Naive thymus-derived CD4-positive, alpha-beta T cell (primary cell): ENCODE data around the gene PPP4R2. TPM values are rescaled to one million over a fixed set of nuclear protein-coding genes. Genes with fewer than 3 reads are reported as not detected.

Source experiments
- ATAC-seq: fragments of 150-1000 bp; cut with Tn5 transposase; 2 replicates; pipeline ENCODE4 v1.10.0; 2021; ENCODE audit warnings: mild to moderate bottlenecking, moderate library complexity
- CTCF ChIA-PET: fragments of 350-600 bp; sonication (Branson Sonifier 250); formaldehyde crosslinking; loops from one replicate; lab custom pipeline; 2021; ENCODE audit warnings: antibody characterized with exemption; lab: Charles Lee
- POLR2A ChIA-PET: fragments of 350-600 bp; sonication (Branson Sonifier 250); formaldehyde crosslinking; loops from one replicate; lab custom pipeline; 2021; ENCODE audit warnings: antibody characterized with exemption, inconsistent platforms; lab: Charles Lee
- DNase-seq, 9 donors: peaks; one replicate each; pipeline versions ENCODE4 v3.0.0 to v3.0.0-alpha.2; 2020 to 2022; ENCODE audit warnings: mixed read lengths in 1 of 9
- H3K27ac ChIP-seq: one replicate; pipeline ENCODE4 v1.7.0; 2013; ENCODE audit warnings: mild to moderate bottlenecking, low read depth, low read length, moderate library complexity
- H3K27me3 ChIP-seq, 2 donors: one replicate each; pipeline ENCODE4 v1.7.0; 2013; ENCODE audit warnings: low read length in 2 of 2, mild to moderate bottlenecking in 2 of 2, moderate library complexity in 2 of 2; ENCODE audit not compliant: control insufficient read depth in 2 of 2, insufficient read depth in 2 of 2
- H3K36me3 ChIP-seq, 3 experiments: 1 replicate in 2 of 3; 2 replicates in 1 of 3; pipeline ENCODE4 v1.7.0; 2013; ENCODE audit warnings: low read length in 3 of 3, mild to moderate bottlenecking in 3 of 3, moderate library complexity in 1 of 3; ENCODE audit not compliant: insufficient read depth in 3 of 3, control insufficient read depth in 2 of 3
- H3K4me1 ChIP-seq, 2 donors: one replicate each; pipeline ENCODE4 v1.7.0; 2013; ENCODE audit warnings: low read length in 2 of 2, mild to moderate bottlenecking in 2 of 2, moderate library complexity in 1 of 2; ENCODE audit not compliant: control insufficient read depth in 2 of 2, insufficient read depth in 2 of 2
- H3K4me3 ChIP-seq: 2 replicates; pipeline ENCODE4 v1.7.0; 2013; ENCODE audit warnings: mild to moderate bottlenecking, low read length
- H3K9me3 ChIP-seq, 3 experiments: 1 replicate in 2 of 3; 2 replicates in 1 of 3; pipeline ENCODE4 v1.7.0; 2013; ENCODE audit warnings: low read length in 3 of 3; ENCODE audit not compliant: control insufficient read depth in 2 of 3
- H3K27ac Mint-ChIP-seq, 9 donors: one replicate each; pipeline ENCODE4 v1.8.0; 2020 to 2022; ENCODE audit warnings: mixed read lengths in 9 of 9, mild to moderate bottlenecking in 8 of 9, moderate library complexity in 5 of 9, inconsistent platforms in 2 of 9
- H3K27me3 Mint-ChIP-seq, 5 donors: one replicate each; pipeline ENCODE4 v1.8.0; 2021 to 2022; ENCODE audit warnings: mixed read lengths in 5 of 5, mild to moderate bottlenecking in 1 of 5
- H3K36me3 Mint-ChIP-seq, 5 donors: one replicate each; pipeline ENCODE4 v1.8.0; 2020 to 2022; ENCODE audit warnings: mixed read lengths in 5 of 5, mild to moderate bottlenecking in 3 of 5, inconsistent platforms in 1 of 5
- H3K4me1 Mint-ChIP-seq, 7 donors: one replicate each; pipeline ENCODE4 v1.8.0; 2020 to 2022; ENCODE audit warnings: mixed read lengths in 7 of 7, mild to moderate bottlenecking in 3 of 7, inconsistent platforms in 1 of 7
- H3K4me3 Mint-ChIP-seq, 10 donors: one replicate each; pipeline ENCODE4 v1.8.0; 2020 to 2022; ENCODE audit warnings: mild to moderate bottlenecking in 10 of 10, mixed read lengths in 10 of 10, moderate library complexity in 6 of 10, inconsistent platforms in 2 of 10
- H3K9me3 Mint-ChIP-seq, 11 donors: one replicate each; pipeline ENCODE4 v1.8.0; 2020 to 2022; ENCODE audit warnings: mixed read lengths in 11 of 11, mild to moderate bottlenecking in 4 of 11, inconsistent platforms in 1 of 11, moderate library complexity in 1 of 11
- intact Hi-C, 2 donors: fragments of 100-400 bp; cut with micrococcal nuclease; formaldehyde crosslinking; loops; one replicate each; pipeline ENCODE4 v1.15.1; 2023
- polyA plus RNA-seq, 2 donors: library from polyadenylated mRNA; unstranded; fragments of 300-500 nt; fragmentation: Illumina TruSeq; gene quantifications; one replicate each; pipeline ENCODE4 v1.2.3, GENCODE V29; 2021
- total RNA-seq, 6 experiments: library from RNA in 5 of 6; stranded (reverse) in 5 of 6; gene quantifications; 1 replicate in 5 of 6; 2 replicates in 1 of 6; pipeline ENCODE4 v1.2.3 and lab custom pipeline; 2021 to 2026

Gene PPP4R2
- total and polyA plus RNA-seq, 7 experiments from 2014 or later, result 35.0 to 87.0 (median 61.0) TPM

DNA sequence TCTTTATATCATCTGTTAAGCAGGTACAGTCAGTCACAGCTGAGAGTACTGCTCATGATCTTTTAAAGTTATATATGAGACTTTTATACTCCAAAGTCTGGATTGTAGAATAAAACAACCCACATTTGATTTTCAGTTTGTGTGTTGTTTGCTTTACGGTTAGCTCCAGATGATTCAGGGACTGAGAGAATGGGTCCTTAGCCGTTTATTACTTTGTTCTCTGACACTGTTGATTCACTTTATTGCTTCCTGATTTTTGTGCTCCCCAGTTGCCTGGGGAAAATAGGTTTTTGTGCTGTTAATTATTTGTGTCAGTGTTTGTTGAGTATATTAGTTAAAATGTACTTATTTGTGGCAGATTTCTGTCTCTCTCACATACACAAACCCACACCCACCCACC lies 56.2 kb downstream of the PPP4R2 start:
- no peaks in the 10 kb centered on the region for H3K27me3 ChIP-seq
- H3K36me3 ChIP-seq, result peaks cover 0 to 5% (median 0%) of the 10 kb centered on the region in 3 experiments
- DNase-seq (no peak), ATAC-seq (no peak)
- no peaks in the 10 kb centered on the region for H3K4me1 ChIP-seq
- Mint-ChIP-seq H3K9me3 (no peaks in the 10 kb centered on the region), H3K36me3 (peaks cover 0 to 4% (median 0%) of the 10 kb centered on the region in 5 donors), H3K27me3 (no peaks in the 10 kb centered on the region), H3K4me1 (peaks cover 5 to 47% (median 33%) of the 10 kb centered on the region in 7 donors), H3K4me3 (no peak overlapping the region), H3K27ac (peak overlapping the region in 4 of 9 donors; percentile 46 to 76 (median 74))
- H3K27ac ChIP-seq, result no peak overlapping the region
- H3K4me3 ChIP-seq, result no peak overlapping the region
- intact Hi-C loops, result loop anchor here in 1 of 2 donors (10.0 kb wide), 1 partner anchor 388 kb away; no protein-coding TSS in a partner anchor
- POLR2A ChIA-PET, result no interaction called here
- no peaks in the 10 kb centered on the region for H3K9me3 ChIP-seq
- CTCF ChIA-PET, result interaction anchor here (0.6 to 1.1 kb wide), 2 partner anchors 230 to 1873 kb away, joined by 3 read pairs; no protein-coding TSS in a partner anchor

DNA sequence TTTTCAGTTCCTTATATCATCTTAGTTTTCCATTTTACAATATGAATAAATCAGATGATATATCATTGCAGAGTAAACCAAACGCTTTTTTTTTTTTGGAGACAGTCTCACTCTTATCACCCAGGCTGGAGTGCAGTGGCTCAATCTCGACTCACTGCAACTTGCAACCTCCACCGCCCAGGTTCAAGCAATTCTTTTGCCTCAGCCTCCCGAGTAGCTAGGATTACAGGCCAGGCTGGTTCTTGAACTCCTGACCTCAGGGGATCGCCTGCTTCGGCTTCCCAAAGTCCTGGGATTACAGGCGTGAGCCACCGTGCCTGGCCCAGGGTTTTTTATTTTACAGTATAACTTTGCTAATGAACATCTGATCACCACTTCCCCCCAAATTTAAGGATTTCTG lies 59.0 kb downstream of the PPP4R2 start:
- Histone ChIP-seq H3K4me3 (no peak overlapping the region), H3K9me3 (no peaks in the 10 kb centered on the region), H3K4me1 (no peaks in the 10 kb centered on the region), H3K27ac (no peak overlapping the region), H3K27me3 (no peaks in the 10 kb centered on the region), H3K36me3 (peaks cover 0 to 5% (median 0%) of the 10 kb centered on the region in 3 experiments)
- intact Hi-C loops, result loop anchor here in 1 of 2 donors (10.0 kb wide), 1 partner anchor 391 kb away; no protein-coding TSS in a partner anchor
- Mint-ChIP-seq H3K9me3 (no peaks in the 10 kb centered on the region), H3K36me3 (peaks cover 0 to 11% (median 4%) of the 10 kb centered on the region in 5 donors), H3K27me3 (no peaks in the 10 kb centered on the region), H3K27ac (peak overlapping the region in 4 of 9 donors; percentile 17 to 43 (median 30)), H3K4me1 (peaks cover 8 to 36% (median 27%) of the 10 kb centered on the region in 7 donors), H3K4me3 (no peak overlapping the region)
- no peak for DNase-seq
- ATAC-seq, result no peak
- ChIA-PET POLR2A (no interaction called here), CTCF (interaction anchor here (0.6 to 4.7 kb wide), 10 partner anchors 16 to 204 kb away, joined by 3 to 46 read pairs (median 4); no protein-coding TSS in a partner anchor)

DNA sequence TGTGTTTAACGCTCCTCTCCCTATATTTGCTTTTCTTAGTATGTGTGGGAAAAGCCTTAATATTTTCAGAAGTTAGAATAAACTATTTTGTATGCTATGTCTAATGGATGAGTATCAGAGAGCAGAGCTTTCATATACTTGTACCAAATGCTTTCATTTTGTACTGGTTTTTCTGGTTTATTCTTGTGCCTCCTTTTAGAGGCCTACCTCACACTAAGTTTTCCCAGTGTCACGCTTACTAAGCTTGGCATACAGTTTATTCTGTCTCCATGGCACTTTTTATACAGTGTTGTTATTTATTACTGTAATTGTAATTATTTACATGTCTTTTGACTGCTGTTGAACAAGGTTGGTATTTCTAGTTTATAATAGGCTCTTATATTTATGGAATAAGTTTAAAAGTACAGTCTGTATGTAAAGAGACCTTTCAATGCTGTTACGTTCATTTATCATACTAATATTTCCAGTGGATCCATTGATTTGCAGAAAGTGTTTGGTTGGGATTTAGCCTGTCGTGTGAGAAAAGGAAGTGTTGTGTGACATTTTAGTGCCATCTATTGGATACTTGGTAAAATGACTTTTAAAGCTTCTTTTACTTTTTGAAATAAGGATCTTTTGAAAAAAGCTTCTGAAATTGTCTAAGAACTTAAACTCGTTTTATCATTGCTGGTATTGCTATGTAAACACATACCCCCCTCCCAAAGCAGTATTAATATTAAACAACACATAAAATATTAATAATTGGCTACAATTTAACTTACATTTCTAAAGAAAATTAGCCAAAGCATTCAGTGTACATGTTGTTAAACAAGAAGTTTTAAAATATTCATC lies 59.6 kb downstream of the PPP4R2 start:
- ChIA-PET CTCF (interaction anchor here (0.6 to 4.7 kb wide), 15 partner anchors 15 to 390 kb away, joined by 3 to 46 read pairs (median 4); no protein-coding TSS in a partner anchor), POLR2A (no interaction called here)
- Histone ChIP-seq H3K9me3 (no peaks in the 10 kb centered on the region), H3K36me3 (peaks cover 0 to under 1% (median 0%) of the 10 kb centered on the region in 3 experiments), H3K4me1 (no peaks in the 10 kb centered on the region), H3K27me3 (no peaks in the 10 kb centered on the region), H3K4me3 (no peak overlapping the region), H3K27ac (no peak overlapping the region)
- Mint-ChIP-seq H3K9me3 (no peaks in the 10 kb centered on the region), H3K36me3 (peaks cover 0 to 11% (median 4%) of the 10 kb centered on the region in 5 donors), H3K27ac (peak overlapping the region in 6 of 9 donors; percentile 14 to 46 (median 30)), H3K4me3 (no peak overlapping the region), H3K4me1 (peaks cover 8 to 30% (median 26%) of the 10 kb centered on the region in 7 donors), H3K27me3 (no peaks in the 10 kb centered on the region)
- ATAC-seq (peak; percentile 54), DNase-seq (peak in 6 of 9 donors; percentile 16 to 52 (median 26))
- intact Hi-C loops, result loop anchor here (1.0 to 10.0 kb wide), 5 partner anchors 59 to 391 kb away; partner anchors contain the start of gene PPP4R2 (in 1 of the 2)

DNA sequence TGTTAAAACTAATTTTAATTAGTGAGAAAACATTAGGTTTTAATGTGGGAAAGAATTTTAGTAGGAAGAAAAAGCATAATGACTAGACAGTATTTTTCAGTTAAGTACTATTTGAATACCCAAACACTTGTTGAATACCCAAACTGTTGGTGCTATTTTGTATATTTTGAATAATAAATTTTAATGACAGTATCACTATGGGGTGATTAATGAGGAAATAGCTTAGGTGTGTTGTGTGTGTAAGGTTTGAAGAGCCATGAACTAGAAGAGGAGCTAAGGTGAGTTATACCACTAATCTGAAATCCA lies 60.2 kb downstream of the PPP4R2 start:
- no peaks in the 10 kb centered on the region for H3K27me3 ChIP-seq
- no peak overlapping the region for H3K4me3 ChIP-seq
- ChIA-PET POLR2A (no interaction called here), CTCF (interaction anchor here (1.0 to 4.7 kb wide), 11 partner anchors 14 to 391 kb away, joined by 3 to 46 read pairs (median 5); no protein-coding TSS in a partner anchor)
- DNase-seq, result no peak
- no peaks in the 10 kb centered on the region for H3K9me3 ChIP-seq
- Mint-ChIP-seq H3K9me3 (no peaks in the 10 kb centered on the region), H3K27ac (peak overlapping the region in 2 of 9 donors; percentile 17 to 51), H3K4me3 (no peak overlapping the region), H3K27me3 (no peaks in the 10 kb centered on the region), H3K4me1 (peaks cover 8 to 28% (median 23%) of the 10 kb centered on the region in 7 donors), H3K36me3 (peaks cover 0 to 11% (median 5%) of the 10 kb centered on the region in 5 donors)
- no peak overlapping the region for H3K27ac ChIP-seq
- no peaks in the 10 kb centered on the region for H3K4me1 ChIP-seq
- H3K36me3 ChIP-seq, result peaks cover 0 to 5% (median 0%) of the 10 kb centered on the region in 3 experiments
- intact Hi-C loops, result loop anchor here (1.0 to 10.0 kb wide), 5 partner anchors 59 to 392 kb away; partner anchors contain the start of gene PPP4R2 (in 1 of the 2)
- ATAC-seq, result no peak

DNA sequence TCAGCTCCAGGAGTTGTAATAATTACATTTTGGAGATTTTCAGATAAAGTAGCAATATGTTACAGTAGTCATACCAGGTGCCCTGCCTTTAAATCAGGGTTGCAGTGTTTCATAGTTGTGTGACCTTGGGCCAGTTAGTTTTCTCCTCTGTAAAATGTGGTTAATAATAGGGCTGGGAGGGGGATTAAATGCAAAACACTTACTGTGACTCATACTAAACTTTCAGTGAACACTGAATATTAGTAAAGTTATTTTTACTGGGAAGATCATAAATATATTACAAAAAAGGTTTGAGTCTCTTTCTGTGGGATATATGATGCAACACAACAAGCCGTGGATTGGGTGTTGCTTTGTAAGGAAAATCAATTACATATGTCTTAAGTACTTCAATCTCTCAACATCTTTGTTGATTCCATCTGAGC lies 63.7 kb downstream of the PPP4R2 start:
- ChIA-PET POLR2A (no interaction called here), CTCF (no interaction called here)
- H3K9me3 ChIP-seq, result no peaks in the 10 kb centered on the region
- no peaks in the 10 kb centered on the region for H3K27me3 Mint-ChIP-seq
- no peak overlapping the region for H3K27ac ChIP-seq
- peaks cover 10 to 38% (median 15%) of the 10 kb centered on the region in 3 experiments for H3K36me3 ChIP-seq
- peaks cover 8 to 18% (median 12%) of the 10 kb centered on the region in 7 donors for H3K4me1 Mint-ChIP-seq
- H3K4me1 ChIP-seq, result no peaks in the 10 kb centered on the region
- H3K9me3 Mint-ChIP-seq, result no peaks in the 10 kb centered on the region
- peak overlapping the region in 2 of 9 donors; percentile 6 to 45 for H3K27ac Mint-ChIP-seq
- ATAC-seq (no peak), DNase-seq (no peak)
- H3K27me3 ChIP-seq, result no peaks in the 10 kb centered on the region
- peaks cover 6 to 27% (median 12%) of the 10 kb centered on the region in 5 donors for H3K36me3 Mint-ChIP-seq
- intact Hi-C loops, result no loop called here
- no peak overlapping the region for H3K4me3 ChIP-seq
- no peak overlapping the region for H3K4me3 Mint-ChIP-seq

DNA sequence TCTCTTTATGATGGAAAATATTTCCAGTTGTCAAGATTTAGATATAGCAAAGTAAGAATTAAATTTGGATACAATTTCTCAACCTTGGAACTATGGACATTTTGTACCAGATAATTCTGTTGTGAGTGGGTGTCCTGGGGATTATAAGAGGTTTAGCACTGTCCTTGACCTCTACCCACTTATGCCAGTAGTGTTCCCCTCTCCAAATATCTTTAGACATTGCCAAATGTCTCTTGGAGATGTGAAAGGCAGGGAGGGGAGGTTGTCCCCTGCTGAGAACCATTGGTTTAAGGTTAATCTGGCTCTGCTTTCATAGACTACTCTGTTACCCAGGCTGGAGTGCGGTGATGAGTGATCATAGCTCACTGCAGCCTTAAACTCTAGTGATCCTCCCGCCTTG lies 64.8 kb downstream of the PPP4R2 start, which contains the start of gene EBLN2:
Gene EBLN2, plus strand, starts transcription at position 244 of the 400 bp plus-strand sequence. CDS start 423 bp downstream, outside the sequence.
- Histone ChIP-seq H3K36me3 (peaks cover 10 to 38% (median 15%) of the 10 kb centered on the region in 3 experiments), H3K4me3 (no peak within 1 kb of the TSS), H3K27ac (no peak within 1 kb of the TSS), H3K4me1 (no peaks in the 10 kb centered on the region), H3K9me3 (no peaks in the 10 kb centered on the region), H3K27me3 (no peaks in the 10 kb centered on the region)
- H3K36me3 Mint-ChIP-seq, result peaks cover 7 to 30% (median 12%) of the 10 kb centered on the region in 5 donors
- no peak for ATAC-seq
- H3K9me3 Mint-ChIP-seq, result no peaks in the 10 kb centered on the region
- H3K4me3 Mint-ChIP-seq, result no peak within 1 kb of the TSS
- peak within 1 kb of the TSS in 3 of 9 donors; percentile 6 to 30 (median 17) for H3K27ac Mint-ChIP-seq
- intact Hi-C loops, result no loop called here
- no peak for DNase-seq
- no peaks in the 10 kb centered on the region for H3K27me3 Mint-ChIP-seq
- POLR2A ChIA-PET, result no interaction called here
- H3K4me1 Mint-ChIP-seq, result peaks cover under 1 to 11% (median 5%) of the 10 kb centered on the region in 7 donors
- CTCF ChIA-PET, result no interaction called here
